HG03442 (cell line): ENCODE data around the gene BEGAIN.
"Not testable (repeated sequence)": the region's sequence is repeated elsewhere in the genome, so short reads cannot be mapped to it uniquely, and the experiment has no call there.

Experiments used
- ATAC-seq: cut with Tn5 transposase; IDR thresholded peaks from one replicate; pipeline ENCODE4 v1.9.1; 2021; ENCODE audit warnings: mild to moderate bottlenecking, moderate library complexity; ENCODE audit not compliant: unreplicated experiment

Gene BEGAIN

DNA sequence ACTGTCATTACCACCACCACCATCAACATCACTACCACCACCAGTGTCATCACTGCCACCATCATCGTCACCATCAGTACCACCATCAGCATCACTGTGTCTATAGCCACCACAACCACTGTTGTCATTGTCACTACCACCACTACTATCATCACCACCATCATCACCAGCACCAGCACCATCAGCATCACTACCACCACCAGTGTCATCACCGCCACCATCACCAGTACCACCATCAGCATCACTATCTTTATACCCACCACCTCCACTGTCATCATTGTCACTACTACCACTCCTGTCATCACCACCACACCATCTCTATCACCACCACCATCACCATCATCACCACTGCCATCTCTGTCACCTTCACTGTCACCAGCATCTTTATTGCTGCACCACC lies 60.6 kb downstream of the BEGAIN start:
- ATAC-seq = no peak

DNA sequence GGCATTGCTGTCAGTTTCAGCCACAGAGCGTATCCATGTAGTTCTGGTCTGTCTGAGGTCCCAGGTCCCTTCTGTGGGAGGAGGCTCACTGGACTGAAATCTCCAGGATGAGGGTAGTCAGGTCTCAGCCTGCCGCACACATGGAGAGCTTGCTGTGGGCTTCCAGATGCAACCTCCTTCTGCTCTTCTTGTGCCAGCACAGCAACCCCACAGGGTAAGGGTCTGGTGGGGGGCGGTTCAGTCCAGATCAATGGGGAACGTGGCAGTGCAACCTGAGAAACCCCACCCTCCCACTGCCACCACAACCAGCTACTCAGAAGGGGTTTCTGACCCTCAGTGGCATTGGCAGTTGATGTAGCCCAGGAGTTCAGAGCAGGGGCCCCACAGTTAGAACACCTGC lies 61.2 kb downstream of the BEGAIN start:
- no peak for ATAC-seq

DNA sequence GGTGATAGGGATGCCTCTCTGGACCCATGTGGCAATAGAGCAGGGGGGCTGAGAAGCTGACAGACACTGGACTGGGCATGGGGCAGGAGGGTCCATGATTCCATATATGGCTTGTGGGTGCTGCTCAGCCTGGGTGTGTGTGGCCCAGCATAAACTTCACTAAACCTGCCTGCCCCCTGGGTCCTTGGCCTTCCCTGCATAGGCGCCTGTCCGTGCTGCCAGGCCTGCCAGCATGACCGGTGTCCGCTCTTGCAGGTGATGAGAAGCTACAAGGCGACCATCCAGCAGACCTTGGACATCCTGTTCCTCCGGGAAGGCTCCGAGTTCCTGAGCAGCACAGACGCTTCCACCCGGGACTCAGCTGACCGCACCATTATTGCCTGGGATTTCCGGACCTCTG lies 61.6 kb downstream of the BEGAIN start:
- ATAC-seq = no peak

DNA sequence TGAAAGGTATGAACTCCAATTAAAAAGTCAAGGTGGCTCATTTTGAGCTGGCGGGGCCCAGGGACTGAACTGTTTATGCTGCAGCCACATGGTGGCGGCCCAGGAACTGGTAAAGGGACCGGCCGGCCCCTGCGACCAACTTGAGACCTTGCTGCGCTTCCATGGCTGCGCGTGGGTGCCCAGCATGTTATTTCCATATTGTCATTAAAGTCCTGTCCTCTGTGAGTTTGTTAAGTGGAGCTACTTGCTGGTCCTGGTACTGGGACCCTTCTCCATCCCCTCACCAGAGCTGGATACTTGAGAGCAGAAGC lies 62.3 kb downstream of the BEGAIN start:
- no peak for ATAC-seq

DNA sequence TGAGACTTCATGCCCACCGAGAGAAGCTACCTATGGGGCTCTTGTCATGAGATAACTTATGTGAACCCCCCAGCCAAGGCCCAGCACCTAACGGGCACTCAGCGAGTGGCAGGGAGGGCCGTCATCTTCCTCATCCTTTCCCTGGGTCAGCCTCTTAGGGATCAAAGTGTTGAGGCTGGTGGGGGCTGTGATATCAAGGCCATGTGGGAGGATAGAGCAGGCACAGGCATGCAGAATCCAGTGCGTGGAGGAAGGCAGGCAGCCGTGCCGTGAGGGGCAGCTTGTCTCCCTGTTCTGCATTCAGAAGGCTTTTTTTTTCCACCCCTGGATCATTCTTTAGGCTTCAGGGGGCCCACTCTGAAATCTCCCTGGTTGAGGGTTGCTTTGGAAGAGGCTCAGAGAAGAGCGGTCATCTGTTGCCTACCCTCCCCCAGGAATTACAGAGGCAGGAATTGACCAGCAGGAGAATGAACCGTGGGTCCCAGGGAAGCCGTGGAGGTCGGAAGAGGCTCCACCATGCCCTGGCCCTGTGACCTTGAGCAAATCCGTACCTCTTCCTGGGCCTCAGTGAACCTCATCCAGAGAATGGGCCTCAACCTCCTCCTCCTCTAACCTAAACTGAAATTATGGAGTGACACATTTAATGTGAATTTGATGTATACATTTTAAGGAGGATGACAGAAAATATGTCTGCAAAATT lies 62.8 kb downstream of the BEGAIN start:
- ATAC-seq = no peak

DNA sequence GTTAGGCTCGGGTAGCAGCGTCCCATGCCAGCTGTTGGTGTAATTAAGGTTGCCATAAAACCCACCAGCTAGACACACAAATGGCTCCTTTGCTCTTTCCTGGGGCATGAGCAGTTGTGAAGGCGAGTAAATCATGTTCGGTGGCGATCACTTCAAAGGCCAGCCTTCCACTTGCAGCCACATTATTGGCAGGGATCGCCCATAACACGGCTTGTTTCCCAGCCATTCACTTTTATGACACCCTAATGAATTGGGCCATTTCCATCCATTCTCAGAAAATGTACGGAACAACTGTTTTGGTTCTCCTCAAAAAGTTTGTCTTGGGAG lies 63.4 kb downstream of the BEGAIN start:
- no peak for ATAC-seq

DNA sequence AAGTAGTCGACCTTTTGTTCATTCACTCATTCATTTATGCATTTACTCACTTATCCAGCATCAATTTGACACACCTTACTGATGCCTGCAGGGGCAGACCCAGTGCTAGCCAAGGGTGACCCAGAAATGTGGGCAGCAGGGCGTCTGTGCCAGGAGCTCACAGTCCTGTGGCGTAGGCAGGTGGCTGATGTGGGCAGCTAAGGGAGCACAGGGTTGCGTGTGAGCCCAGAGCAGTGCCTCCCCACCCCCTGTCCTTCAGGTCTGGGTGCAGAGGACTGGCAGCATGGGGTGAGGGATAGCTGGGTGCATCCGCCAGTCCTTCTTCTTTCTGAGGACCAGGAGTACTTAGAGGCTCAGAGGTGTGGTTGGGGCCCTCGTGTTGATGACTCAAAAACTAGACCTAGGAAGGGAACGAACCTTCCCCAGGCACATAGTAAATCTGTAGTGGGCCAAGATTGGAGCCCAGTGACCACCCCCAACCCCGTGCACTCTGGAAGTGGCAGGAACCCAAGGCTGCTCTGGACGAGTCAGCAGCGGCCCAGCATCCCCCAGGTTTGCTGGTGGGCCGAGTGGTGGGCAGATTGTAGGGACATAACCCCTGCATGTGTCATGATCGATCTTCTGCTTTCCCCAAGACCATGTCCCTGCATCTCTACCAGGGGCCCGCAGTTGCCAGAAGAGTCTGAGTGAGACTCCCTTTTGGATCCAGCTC lies 63.9 kb downstream of the BEGAIN start:
- ATAC-seq = no peak

DNA sequence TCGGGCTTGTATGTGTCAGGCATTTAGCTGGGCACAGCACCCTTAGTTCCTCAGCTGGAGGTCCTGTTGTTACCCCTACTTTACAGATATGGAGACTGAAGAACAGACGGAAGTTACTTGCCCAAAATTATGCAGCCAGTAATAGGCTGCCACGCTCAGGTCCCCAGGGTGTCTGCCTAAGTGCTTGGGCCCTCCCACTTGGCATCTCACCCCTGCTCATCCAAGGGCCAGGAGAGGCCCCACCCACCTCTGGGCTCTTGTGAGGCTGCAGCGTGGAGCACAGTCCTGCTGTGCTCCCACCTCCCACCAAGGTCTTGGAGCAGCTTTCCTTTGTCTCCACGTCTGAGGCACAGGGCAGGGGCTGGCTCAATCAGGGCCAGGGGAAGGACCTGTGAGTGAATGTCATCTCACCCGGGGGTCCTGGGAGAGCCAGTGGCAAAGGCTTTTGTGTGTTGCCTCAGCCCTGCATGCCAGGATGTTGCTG lies 64.6 kb downstream of the BEGAIN start:
- ATAC-seq = no peak

DNA sequence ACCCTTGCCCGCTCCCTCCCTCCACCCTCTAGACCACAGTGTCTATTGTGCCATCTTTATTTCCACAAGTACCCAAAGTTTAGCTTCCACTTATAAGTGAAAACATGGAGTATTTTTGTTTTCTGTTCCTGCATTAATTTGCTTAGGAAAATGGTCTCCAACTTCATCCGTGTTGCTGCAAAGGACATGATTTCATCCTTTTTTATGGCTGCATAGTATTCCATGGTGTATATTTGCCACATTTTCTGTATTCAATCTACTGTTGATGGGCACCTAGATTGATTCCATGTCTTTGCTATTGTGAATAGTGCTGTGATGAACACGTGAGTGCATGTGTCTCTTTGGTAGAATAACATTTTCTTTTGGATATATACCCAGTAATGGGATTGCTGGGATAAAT lies 81.2 kb downstream of the BEGAIN start:
- not testable (repeated sequence) for ATAC-seq

DNA sequence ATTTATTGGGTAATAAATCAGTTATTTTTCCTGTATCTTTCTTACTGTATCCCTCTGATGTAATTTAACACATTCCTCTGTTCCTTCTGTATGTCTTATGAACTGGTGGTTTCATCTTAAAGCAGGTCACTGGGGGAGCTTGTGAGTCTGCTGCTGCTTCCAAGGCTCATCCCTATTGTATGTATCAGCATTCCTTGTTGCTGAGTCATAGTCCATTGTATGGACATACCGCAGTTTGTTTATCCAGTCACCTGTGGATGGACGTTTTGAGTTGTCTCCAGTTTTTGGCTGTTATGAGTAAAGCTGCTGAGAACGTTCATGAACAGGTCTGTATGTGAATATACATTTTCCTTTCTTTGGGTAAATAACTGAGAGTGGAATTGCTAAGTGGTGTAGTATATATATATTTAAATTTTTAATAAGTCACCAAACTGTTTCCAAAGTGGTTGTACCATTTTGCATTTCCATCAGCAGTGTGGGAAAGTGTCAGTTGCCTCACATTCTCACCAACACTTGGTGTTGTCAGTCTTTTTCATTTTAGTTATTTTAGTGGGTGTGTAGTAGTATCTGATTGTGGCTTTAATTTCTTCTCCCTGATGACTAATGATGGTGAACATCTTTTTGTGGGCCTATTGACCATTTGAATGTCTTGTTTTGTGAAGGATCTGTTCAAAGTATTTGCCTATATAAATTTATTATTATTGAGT lies 82.7 kb downstream of the BEGAIN start:
- ATAC-seq = no peak

DNA sequence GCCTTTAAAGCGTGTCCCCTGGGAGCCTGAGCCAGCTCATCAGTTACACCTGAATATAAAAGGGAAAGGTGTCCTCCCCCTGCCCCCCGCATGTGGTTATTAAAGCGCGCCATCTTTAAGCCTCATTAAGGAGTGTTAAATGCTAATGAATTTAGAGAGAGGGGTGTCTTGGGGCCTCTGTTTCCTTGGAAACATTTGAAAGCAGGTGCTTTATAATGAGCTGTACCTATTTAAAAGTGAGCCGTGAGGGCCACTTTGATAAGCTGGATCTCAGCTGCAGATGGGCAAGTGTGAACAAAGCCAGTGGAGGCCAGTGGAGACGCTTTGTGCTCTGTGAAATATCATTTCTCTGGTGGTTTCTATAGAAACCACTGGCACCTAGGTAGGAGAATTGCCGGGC lies 84.0 kb downstream of the BEGAIN start:
- no peak for ATAC-seq

DNA sequence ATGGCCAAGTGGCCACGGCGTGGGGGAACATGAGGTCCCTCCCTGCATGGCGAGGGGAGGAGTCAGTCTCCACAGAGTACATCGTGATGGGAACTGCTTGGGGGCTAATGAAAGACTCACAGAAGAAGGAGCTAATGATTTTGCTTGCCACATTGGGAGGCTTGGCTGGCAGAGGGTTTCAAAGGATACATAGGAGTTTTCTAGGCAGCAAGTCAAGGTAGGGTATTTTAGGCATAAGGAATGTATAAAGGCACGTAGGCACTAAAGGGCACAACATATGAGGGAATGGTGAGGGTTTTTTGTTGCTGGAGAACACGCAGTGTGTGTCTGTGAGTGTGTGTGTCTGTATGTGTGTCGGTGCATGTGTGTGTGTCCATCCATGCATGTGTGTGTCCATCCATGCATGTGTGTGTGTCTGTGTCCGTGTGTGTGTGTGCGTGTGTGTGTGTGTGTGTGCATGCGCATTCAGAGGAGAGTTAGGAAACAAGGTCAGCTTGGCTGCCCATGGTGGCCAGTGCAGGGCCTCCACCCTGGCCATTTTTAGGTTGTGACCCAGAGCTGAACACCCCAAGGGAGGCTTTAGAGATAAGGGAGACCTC lies 84.5 kb downstream of the BEGAIN start:
- no peak for ATAC-seq

DNA sequence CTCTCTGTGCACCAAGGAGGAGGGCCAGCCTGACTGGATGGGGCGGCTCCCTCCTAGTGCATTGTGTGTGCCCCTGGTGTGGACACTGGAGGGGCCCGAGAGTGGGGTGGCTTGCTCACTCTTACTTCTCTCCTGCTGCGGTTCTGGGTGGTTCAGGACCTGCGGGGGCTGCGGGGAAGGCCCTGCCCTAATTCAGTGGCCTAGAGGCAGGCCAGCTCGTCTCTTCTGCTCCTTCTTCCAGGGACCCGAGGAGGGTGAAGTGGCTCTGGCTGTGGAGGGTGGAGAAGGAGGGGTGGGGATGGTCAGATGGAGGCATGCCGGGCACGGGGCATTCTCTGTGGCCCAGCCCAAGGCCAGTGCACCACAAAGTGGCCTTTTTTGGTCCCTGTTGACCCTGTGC lies 87.1 kb downstream of the BEGAIN start:
- no peak for ATAC-seq

DNA sequence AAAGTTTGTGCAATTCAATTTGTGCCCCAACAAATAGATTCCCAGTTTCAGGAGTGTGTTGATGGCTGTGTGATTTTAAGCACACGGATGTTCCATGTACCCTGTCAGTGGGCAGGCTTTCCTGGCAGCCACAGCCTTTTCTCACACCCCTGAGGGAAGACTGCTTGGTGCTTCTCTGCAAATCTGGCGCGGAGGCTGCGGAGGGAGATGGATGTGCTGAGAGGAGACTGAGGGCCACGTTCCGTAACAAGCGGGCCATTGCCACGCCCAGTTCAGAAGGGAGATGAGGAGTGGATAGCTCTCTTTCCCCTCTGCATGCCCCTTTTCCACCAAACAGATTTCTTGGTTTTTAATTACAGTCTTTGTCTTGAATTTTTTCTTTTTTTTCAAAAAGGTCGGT lies 89.1 kb downstream of the BEGAIN start:
- ATAC-seq = no peak

DNA sequence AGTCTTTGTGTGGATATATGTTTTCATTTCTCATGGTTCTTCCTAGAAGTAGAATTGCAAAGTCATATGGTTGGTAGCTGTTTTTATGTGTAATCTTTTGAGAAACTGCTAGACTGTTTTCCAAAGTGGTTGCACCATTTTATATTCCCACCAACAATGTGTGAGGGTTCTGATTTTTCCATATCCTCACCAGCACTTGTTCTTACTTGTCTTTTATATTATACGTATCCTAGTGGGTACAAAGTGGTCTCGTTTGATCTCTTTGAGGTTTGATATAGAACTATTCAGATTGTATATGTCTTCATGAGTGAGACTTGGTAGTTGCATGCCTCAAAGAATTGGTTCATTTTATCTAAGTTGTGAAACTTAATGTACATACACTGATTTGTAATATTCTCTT lies 91.3 kb downstream of the BEGAIN start:
- ATAC-seq = no peak

DNA sequence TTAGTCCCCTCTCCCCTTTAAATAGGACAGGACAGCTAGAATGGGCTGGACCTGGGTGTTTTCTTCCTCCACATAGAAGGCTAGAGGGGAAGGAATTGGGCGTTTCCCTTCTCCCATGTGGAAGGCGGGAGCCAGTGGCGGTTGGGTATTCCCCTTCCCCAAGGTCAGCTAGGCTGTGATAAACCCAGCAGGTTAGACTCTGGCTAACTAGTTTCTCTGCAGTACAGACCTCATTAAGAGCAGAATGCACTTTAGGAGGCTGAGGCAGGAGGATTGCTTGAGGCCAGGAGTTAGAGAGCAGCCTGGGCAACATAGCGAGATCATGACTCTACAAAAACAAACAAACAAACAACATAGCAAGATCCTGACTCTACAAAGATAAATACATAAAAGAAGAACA lies 92.6 kb downstream of the BEGAIN start:
- ATAC-seq = no peak

DNA sequence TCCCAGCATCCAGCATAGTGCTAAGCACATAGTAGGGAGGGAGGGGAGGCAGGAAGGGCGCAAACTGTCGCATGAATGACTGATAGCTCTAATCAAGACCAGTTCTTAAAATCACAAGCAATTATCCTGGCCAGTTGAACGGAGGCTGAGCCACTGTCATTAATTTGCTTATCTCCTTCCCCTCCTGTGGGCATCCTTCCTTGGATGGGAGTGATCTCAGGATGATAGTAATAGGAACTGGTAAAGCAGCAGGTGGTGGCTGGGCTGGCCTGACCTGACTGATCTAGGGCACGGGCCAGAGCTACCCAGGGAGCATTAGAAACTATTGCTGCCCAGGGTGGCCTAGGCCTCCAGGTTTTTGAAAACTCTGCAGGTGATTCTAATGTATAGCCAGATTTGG lies 97.0 kb downstream of the BEGAIN start:
- no peak for ATAC-seq

DNA sequence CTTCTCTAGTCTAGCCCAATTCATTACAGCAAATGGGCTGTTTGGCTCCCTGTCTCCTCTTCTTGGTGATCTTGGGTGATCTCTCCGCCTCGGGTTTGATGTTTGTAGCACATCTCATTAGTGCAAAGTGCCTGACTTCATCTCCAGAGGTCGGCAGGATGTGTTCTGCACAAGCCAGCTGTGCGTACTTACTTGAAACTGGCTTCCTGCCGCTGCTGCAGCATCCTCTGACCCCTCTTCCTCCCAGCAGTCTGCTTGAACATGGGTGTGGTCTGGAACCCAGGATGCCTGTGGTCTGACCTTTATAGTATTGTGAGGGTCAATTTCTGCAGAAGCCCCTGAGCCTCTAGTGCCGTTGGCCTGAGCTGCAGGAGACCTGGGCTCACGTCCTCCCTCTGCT lies 99.2 kb downstream of the BEGAIN start:
- ATAC-seq = no peak

DNA sequence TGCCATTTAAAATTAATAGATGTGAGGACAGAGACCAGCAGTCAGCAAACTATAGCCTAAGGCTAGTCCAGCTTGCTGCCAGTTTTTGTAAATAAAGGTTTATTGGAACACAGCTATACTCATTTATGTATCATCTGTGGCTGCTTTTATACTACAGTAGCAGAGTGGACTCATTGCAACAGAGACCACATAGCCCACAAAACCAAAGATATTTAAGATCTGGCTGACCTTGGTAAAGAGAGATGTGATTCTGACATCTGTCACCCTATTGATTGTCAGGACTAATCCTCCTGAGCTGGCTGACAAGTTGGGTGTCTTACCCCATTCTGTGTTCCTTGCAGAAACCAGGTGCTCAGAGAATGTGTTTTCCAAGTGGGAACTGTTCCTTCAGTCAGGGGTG lies 99.9 kb downstream of the BEGAIN start:
- ATAC-seq = no peak
